ENCODE results near the gene ZNF549.
"Not testable (repeated sequence)": the region's sequence is repeated elsewhere in the genome, so short reads cannot be mapped to it uniquely, and the experiment has no call there.

Gene ZNF549

GRCh38 chr19:57527136-57527881, at the start of gene ZNF549:
ZNF549 (plus strand) TSS chr19:57527356; CDS start chr19:57527574, 218 bp downstream.
- peak; percentile 95 for DNase-seq

DNA sequence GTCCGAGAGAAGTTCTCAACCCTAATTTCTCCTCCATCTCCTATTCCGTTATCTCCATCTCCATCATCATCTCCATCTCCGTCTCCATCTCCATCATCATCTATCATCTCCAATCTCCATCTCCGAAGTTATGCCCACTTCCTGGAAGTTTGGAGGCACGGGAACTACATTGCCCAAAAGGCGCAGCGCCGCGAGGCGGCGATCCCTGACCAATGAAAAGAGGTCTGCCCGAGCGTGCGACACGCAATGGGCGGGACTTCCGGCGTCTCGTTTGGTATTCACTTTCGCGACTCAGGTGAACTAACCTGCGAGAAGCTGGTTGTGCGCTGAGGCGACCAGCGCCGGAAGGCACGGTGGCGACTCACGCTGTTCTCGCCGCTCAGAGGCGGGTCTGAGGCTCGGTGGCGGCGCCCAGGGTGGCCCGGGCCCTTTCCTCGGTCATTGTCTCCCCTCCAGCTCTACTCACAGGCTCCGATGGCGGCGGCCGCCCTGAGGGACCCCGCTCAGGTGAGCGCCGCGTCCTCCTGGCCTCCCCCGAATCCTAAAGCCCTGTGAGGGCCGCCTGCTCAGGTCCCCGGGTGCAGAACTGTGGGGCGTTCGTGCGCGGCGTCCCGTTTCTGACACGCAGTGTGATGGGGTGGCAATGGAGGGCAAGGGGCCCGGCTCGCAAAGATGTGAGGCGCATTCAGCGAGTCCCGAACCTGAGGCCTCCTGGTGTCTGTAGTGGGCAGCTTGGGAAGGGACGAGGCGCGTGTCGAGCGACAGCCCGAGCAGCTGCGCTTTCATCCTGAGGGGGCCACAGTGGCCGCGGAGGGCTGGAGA, 39.5 kb upstream of the ZNF549 start, which contains the start of gene ZNF419:
Gene ZNF419 (plus strand): TSS at position 274 of the 822 bp plus-strand sequence. CDS start 201 bp downstream, at position 475.
- peak; percentile 94 for DNase-seq

DNA sequence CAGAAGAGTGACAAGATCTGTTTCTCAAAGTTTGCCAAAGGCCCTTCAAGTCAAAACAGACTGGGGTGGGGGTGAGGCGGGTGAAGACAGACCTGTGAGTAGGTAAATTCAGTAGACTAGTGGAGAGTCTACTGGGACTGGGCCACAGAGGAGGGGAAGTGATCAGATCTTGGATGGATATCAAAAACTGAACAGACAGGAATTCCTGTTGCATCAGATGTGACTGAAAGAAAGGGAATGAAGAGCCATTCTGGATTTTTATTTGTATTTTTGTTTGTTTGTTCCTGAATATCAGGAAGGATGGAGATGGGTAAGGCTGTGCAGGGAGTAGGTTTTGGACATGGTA, 38.9 kb upstream of the ZNF549 start:
- not testable (repeated sequence) for DNase-seq

GRCh38 chr19:57499332-57499679, 27.9 kb upstream of the ZNF549 start:
- not testable (repeated sequence) for DNase-seq

- peak; percentile 97 for DNase-seq
Observed at GRCh38 chr19:57499680-57500395, 27.3 kb upstream of the ZNF549 start, which contains the start of gene ZNF773. ZNF773 (plus strand) TSS chr19:57499938; CDS start chr19:57500081, 143 bp downstream.

- not testable (repeated sequence) for DNase-seq
Observed at GRCh38 chr19:57500400-57500799, 26.8 kb upstream of the ZNF549 start.

DNA sequence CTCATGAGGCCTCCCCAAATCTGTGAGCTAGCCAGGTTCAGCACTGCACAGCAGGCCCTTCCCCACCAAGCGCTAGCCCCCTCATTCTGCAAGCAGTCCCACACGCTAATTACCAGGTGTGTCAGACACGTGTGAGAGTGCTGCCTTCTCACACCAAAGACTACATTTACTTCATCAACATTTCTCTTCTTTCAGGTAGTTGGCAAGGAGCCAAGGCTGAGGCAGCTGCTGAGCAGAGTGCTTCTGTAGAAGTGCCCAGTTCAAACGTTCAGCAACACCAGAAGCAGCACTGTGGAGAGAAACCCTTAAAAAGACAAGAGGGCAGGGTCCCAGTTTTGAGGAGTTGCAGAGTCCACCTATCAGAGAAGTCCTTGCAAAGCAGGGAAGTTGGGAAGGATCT, 21.0 kb upstream of the ZNF549 start:
- no peak for DNase-seq

DNA sequence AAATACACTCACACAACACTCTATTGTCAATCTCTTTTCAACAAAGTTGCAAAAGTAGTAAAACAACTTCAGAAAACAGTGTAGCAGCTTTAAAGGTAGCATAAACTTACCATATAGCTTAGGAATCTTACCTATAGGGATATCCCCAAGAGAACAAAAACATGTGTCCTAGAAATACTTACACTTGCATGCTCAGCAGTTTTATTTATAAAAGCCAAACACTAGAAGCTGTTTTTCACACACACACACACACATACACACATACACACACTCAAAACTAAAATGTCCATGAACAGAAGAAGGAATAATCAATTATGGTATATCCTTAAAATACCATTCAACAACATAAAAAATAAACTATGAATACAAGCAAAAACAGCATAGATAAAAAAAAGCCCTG, 15.7 kb upstream of the ZNF549 start:
- no peak for DNase-seq

- DNase-seq, result no peak
Observed at GRCh38 chr19:57512845-57513244, 14.3 kb upstream of the ZNF549 start.

- no peak for DNase-seq
Observed at GRCh38 chr19:57515255-57515654, 11.9 kb upstream of the ZNF549 start.

- not testable (repeated sequence) for DNase-seq
Observed at GRCh38 chr19:57518021-57518420, 9.1 kb upstream of the ZNF549 start.

- DNase-seq, result no peak
Observed at GRCh38 chr19:57537953-57538547, 10.9 kb downstream of the ZNF549 start.

GRCh38 chr19:57546513-57546912, 19.4 kb downstream of the ZNF549 start:
- no peak for DNase-seq

- DNase-seq, result no peak
Observed at GRCh38 chr19:57552432-57552831, 25.3 kb downstream of the ZNF549 start.

DNA sequence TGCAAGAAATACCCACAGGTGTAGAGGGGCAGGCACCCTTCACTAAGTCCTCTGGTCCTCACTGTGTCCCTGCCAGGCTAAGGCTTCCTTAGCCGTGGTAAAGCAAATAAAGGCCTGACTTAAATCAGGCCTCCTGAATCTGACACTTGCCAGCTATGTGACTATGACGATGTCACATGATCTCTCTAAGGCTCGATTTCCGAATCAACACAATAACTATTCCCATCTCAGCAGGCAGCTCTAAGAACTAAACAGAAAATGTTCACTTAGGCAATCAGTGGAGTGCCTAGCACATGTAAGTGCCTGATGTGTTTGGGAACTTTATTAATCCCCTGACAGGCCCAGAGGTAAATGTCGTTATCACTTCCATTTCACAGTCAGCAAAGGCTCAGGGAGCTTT, 30.5 kb downstream of the ZNF549 start:
- no peak for DNase-seq

- DNase-seq, result no peak
Observed at GRCh38 chr19:57558525-57558924, 31.4 kb downstream of the ZNF549 start.

DNA sequence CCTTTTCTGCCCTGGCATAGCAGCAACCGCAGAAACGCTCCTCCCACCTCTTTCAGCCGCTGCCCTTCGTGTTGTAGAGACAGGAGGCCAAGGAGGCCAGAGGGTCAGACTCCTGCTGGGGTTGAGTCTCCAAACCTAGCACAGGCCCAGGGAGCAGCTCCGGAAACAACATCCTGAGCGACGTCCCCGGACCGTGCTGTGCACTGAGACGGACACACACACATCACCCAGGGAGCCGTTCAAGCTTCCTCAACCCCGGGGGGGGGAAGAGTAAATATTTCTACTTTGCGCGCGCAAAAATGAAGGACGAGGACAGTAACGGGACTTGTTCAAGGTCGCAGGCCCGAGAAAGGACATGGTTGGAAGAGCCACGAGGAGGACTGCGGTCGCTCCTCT, 31.9 kb downstream of the ZNF549 start:
- DNase-seq, result peak; percentile 38

DNA sequence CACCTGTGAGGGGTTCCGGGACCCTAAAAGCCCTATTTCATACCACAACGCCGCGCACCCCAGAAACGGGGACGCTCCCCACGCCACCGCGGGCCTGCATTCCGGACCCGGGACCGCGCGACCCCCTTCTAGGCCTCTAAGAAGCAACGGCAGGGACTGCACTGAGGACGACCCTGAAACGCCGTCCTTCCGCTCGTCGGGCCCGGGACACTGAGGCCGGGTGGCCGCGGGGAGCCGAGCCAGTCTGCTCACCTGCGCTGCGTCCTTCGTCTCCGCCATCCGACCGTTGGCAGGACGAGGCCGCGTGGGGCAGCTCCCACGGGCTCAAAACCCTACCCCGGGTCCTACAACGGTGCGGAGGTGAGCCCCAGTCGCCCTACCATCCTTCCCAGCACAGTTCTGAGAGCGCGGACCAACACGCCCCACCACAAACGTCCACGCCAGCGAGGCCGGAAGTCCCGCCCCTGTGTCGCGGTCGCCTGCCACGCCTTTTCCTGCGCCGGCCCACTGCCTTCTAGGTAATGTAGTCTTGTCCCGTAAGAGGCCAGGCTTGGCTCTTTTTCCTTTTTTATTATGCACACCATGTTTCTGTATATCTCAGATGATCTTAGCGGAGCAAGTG, 32.4 kb downstream of the ZNF549 start, which contains the start of gene ZNF550:
Gene ZNF550 (minus strand): TSS at position 460 of the 622 bp plus-strand sequence. CDS start 181 bp downstream, at position 279.
- DNase-seq, result peak; percentile 95

DNA sequence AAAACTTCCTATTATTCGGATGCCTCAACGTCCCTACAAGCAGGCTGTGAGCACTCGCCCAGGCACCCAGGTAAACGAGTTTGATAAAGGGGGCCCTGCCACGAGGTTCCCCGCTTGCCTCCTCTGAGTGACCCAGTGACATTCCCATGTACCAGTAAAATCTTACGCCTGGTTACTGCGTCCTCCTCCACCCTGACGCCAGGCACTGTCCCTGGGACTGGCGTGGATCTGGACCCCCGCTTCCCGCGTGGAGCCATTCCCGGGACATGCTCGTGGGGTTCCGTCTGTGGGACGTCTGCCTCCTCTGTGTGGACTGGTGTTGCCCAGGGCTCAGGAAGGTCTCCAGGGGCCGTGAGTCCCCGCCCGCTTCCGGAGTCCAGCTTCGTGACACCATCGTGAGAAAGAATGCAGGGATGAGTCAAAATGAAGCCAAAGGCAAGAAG, 32.9 kb downstream of the ZNF549 start:
- peak; percentile 39 for DNase-seq

GRCh38 chr19:57563547-57563946, 36.4 kb downstream of the ZNF549 start:
- no peak for DNase-seq

- DNase-seq, result no peak
Observed at GRCh38 chr19:57566396-57567265, 39.5 kb downstream of the ZNF549 start.
